Naive B cell (primary cell): ENCODE results near the gene SRGAP3. TPM values are rescaled to one million over a fixed set of nuclear protein-coding genes. Genes with fewer than 3 reads are reported as not detected.
A peak's percentile ranks its signal among the peaks of the same experiment; 100 is the strongest.

Experiments
- ATAC-seq, 2 donors: fragments of 150-1000 bp; cut with Tn5 transposase; 2 replicates each; pipeline ENCODE4 v1.10.0; 2021; ENCODE audit warnings: low read depth in 2 of 2, mild to moderate bottlenecking in 2 of 2, moderate library complexity in 2 of 2
- DNase-seq: peaks from one replicate; pipeline ENCODE4 v3.0.0; 2022
- H3K27ac Mint-ChIP-seq, 6 donors: one replicate each; pipeline ENCODE4 v1.8.0; 2020 to 2022; ENCODE audit warnings: mild to moderate bottlenecking in 6 of 6, mixed read lengths in 6 of 6, moderate library complexity in 5 of 6, inconsistent platforms in 2 of 6
- H3K27me3 Mint-ChIP-seq, 3 donors: one replicate each; pipeline ENCODE4 v1.8.0; 2021 to 2022; ENCODE audit warnings: mixed read lengths in 3 of 3, mild to moderate bottlenecking in 1 of 3
- H3K36me3 Mint-ChIP-seq, 2 donors: one replicate each; pipeline ENCODE4 v1.8.0; 2020 to 2022; ENCODE audit warnings: mixed read lengths in 2 of 2, inconsistent platforms in 1 of 2, mild to moderate bottlenecking in 1 of 2
- H3K4me1 Mint-ChIP-seq, 3 donors: one replicate each; pipeline ENCODE4 v1.8.0; 2020 to 2022; ENCODE audit warnings: mixed read lengths in 3 of 3, inconsistent platforms in 1 of 3, mild to moderate bottlenecking in 1 of 3, moderate library complexity in 1 of 3
- H3K4me3 Mint-ChIP-seq, 8 donors: one replicate each; pipeline ENCODE4 v1.8.0; 2020 to 2022; ENCODE audit warnings: mild to moderate bottlenecking in 8 of 8, mixed read lengths in 8 of 8, moderate library complexity in 8 of 8, inconsistent platforms in 2 of 8
- H3K9me3 Mint-ChIP-seq, 7 donors: one replicate each; pipeline ENCODE4 v1.8.0; 2020 to 2022; ENCODE audit warnings: mixed read lengths in 7 of 7, mild to moderate bottlenecking in 5 of 7, inconsistent platforms in 2 of 7, moderate library complexity in 1 of 7
- polyA plus RNA-seq, 6 donors: library from polyadenylated mRNA; unstranded; fragments of 300-500 nt; fragmentation: Illumina TruSeq; gene quantifications; one replicate each; pipeline ENCODE4 v1.2.3, GENCODE V29; 2021; ENCODE audit warnings: low read depth in 6 of 6

SRGAP3 gene
- polyA plus RNA-seq, 6 donors from 2014 or later = 0.36 to 2.4 (median 0.87) TPM; not detected in 1

- Mint-ChIP-seq H3K9me3 (peaks cover 0 to 4% (median 0%) of the 10 kb centered on the region in 7 donors), H3K4me3 (no peak overlapping the region), H3K36me3 (no peaks in the 10 kb centered on the region), H3K27ac (no peak overlapping the region), H3K27me3 (peaks cover 0 to under 1% (median 0%) of the 10 kb centered on the region in 3 donors), H3K4me1 (no peaks in the 10 kb centered on the region)
- no peak for ATAC-seq
- DNase-seq = no peak
Observed at GRCh38 chr3:9230596-9230995, 18.9 kb downstream of the SRGAP3 start.

- DNase-seq (no peak), ATAC-seq (no peak)
- no peaks in the 10 kb centered on the region for H3K36me3 Mint-ChIP-seq
- no peaks in the 10 kb centered on the region for H3K27me3 Mint-ChIP-seq
- H3K9me3 Mint-ChIP-seq = peaks cover 0 to 4% (median 0%) of the 10 kb centered on the region in 7 donors
- H3K27ac Mint-ChIP-seq = no peak overlapping the region
- H3K4me3 Mint-ChIP-seq = no peak overlapping the region
- no peaks in the 10 kb centered on the region for H3K4me1 Mint-ChIP-seq
Observed at GRCh38 chr3:9229879-9230278, 19.6 kb downstream of the SRGAP3 start.

- H3K36me3 Mint-ChIP-seq = no peaks in the 10 kb centered on the region
- H3K4me1 Mint-ChIP-seq = no peaks in the 10 kb centered on the region
- ATAC-seq = no peak
- DNase-seq = no peak
- H3K27me3 Mint-ChIP-seq = no peaks in the 10 kb centered on the region
- H3K4me3 Mint-ChIP-seq = no peak overlapping the region
- H3K27ac Mint-ChIP-seq = no peak overlapping the region
- no peaks in the 10 kb centered on the region for H3K9me3 Mint-ChIP-seq
Observed at GRCh38 chr3:9229325-9229724, 20.1 kb downstream of the SRGAP3 start.

GRCh38 chr3:9226326-9226725 lies 23.1 kb downstream of the SRGAP3 start:
- no peak overlapping the region for H3K27ac Mint-ChIP-seq
- no peak overlapping the region for H3K4me3 Mint-ChIP-seq
- H3K27me3 Mint-ChIP-seq = no peaks in the 10 kb centered on the region
- H3K36me3 Mint-ChIP-seq = no peaks in the 10 kb centered on the region
- no peaks in the 10 kb centered on the region for H3K4me1 Mint-ChIP-seq
- no peak for DNase-seq
- peaks cover 0 to 2% (median 0%) of the 10 kb centered on the region in 7 donors for H3K9me3 Mint-ChIP-seq
- no peak for ATAC-seq

GRCh38 chr3:9225268-9225667 lies 24.2 kb downstream of the SRGAP3 start:
- Mint-ChIP-seq H3K36me3 (no peaks in the 10 kb centered on the region), H3K9me3 (peaks cover 0 to 2% (median 0%) of the 10 kb centered on the region in 7 donors), H3K27ac (no peak overlapping the region), H3K4me3 (no peak overlapping the region), H3K4me1 (no peaks in the 10 kb centered on the region), H3K27me3 (no peaks in the 10 kb centered on the region)
- ATAC-seq (no peak), DNase-seq (no peak)

GRCh38 chr3:9224490-9224889 lies 25.0 kb downstream of the SRGAP3 start:
- ATAC-seq (no peak), DNase-seq (no peak)
- Mint-ChIP-seq H3K36me3 (no peaks in the 10 kb centered on the region), H3K4me3 (no peak overlapping the region), H3K27ac (no peak overlapping the region), H3K27me3 (no peaks in the 10 kb centered on the region), H3K4me1 (no peaks in the 10 kb centered on the region), H3K9me3 (peaks cover 0 to 2% (median 0%) of the 10 kb centered on the region in 7 donors)

GRCh38 chr3:9223672-9224071 lies 25.8 kb downstream of the SRGAP3 start:
- Mint-ChIP-seq H3K4me1 (no peaks in the 10 kb centered on the region), H3K27ac (no peak overlapping the region), H3K9me3 (peaks cover 0 to 2% (median 0%) of the 10 kb centered on the region in 7 donors), H3K4me3 (no peak overlapping the region), H3K27me3 (no peaks in the 10 kb centered on the region), H3K36me3 (no peaks in the 10 kb centered on the region)
- DNase-seq (no peak), ATAC-seq (no peak)

- DNase-seq (no peak), ATAC-seq (no peak)
- H3K27ac Mint-ChIP-seq = no peak overlapping the region
- H3K9me3 Mint-ChIP-seq = peaks cover 0 to 2% (median 0%) of the 10 kb centered on the region in 7 donors
- no peaks in the 10 kb centered on the region for H3K36me3 Mint-ChIP-seq
- no peak overlapping the region for H3K4me3 Mint-ChIP-seq
- no peaks in the 10 kb centered on the region for H3K27me3 Mint-ChIP-seq
- H3K4me1 Mint-ChIP-seq = no peaks in the 10 kb centered on the region
Observed at GRCh38 chr3:9222956-9223639, 26.3 kb downstream of the SRGAP3 start.

GRCh38 chr3:9222049-9222448 lies 27.4 kb downstream of the SRGAP3 start:
- no peaks in the 10 kb centered on the region for H3K27me3 Mint-ChIP-seq
- DNase-seq = no peak
- H3K4me3 Mint-ChIP-seq = peak overlapping the region in 1 of 8 donors; percentile 17
- ATAC-seq = no peak
- no peaks in the 10 kb centered on the region for H3K4me1 Mint-ChIP-seq
- H3K36me3 Mint-ChIP-seq = no peaks in the 10 kb centered on the region
- H3K9me3 Mint-ChIP-seq = peaks cover 0 to 2% (median 0%) of the 10 kb centered on the region in 7 donors
- H3K27ac Mint-ChIP-seq = no peak overlapping the region

- H3K27me3 Mint-ChIP-seq = no peaks in the 10 kb centered on the region
Observed at GRCh38 chr3:9218514-9218846, 31.0 kb downstream of the SRGAP3 start.

GRCh38 chr3:9217784-9218513 lies 31.5 kb downstream of the SRGAP3 start:
- Mint-ChIP-seq H3K36me3 (no peaks in the 10 kb centered on the region), H3K9me3 (peaks cover 0 to 2% (median 0%) of the 10 kb centered on the region in 7 donors), H3K4me1 (no peaks in the 10 kb centered on the region), H3K4me3 (no peak overlapping the region), H3K27ac (no peak overlapping the region), H3K27me3 (no peaks in the 10 kb centered on the region)
- no peak for ATAC-seq
- no peak for DNase-seq

More at GRCh38 chr3:9218514-9218846, 31.0 kb downstream of the SRGAP3 start:
- ATAC-seq (no peak), DNase-seq (no peak)
- no peaks in the 10 kb centered on the region for H3K36me3 Mint-ChIP-seq
- no peak overlapping the region for H3K27ac Mint-ChIP-seq
- H3K4me3 Mint-ChIP-seq = no peak overlapping the region
- peaks cover 0 to 2% (median 0%) of the 10 kb centered on the region in 7 donors for H3K9me3 Mint-ChIP-seq
- no peaks in the 10 kb centered on the region for H3K4me1 Mint-ChIP-seq

GRCh38 chr3:9216736-9217135 lies 32.7 kb downstream of the SRGAP3 start:
- no peaks in the 10 kb centered on the region for H3K4me1 Mint-ChIP-seq

GRCh38 chr3:9214599-9214998 lies 34.8 kb downstream of the SRGAP3 start:
- Mint-ChIP-seq H3K36me3 (no peaks in the 10 kb centered on the region), H3K4me1 (no peaks in the 10 kb centered on the region), H3K4me3 (no peak overlapping the region), H3K27me3 (no peaks in the 10 kb centered on the region), H3K9me3 (no peaks in the 10 kb centered on the region), H3K27ac (no peak overlapping the region)
- DNase-seq (no peak), ATAC-seq (no peak)

More at GRCh38 chr3:9216736-9217135, 32.7 kb downstream of the SRGAP3 start:
- Mint-ChIP-seq H3K9me3 (peaks cover 0 to 2% (median 0%) of the 10 kb centered on the region in 7 donors), H3K4me3 (no peak overlapping the region), H3K36me3 (no peaks in the 10 kb centered on the region), H3K27me3 (no peaks in the 10 kb centered on the region), H3K27ac (no peak overlapping the region)
- DNase-seq = no peak
- no peak for ATAC-seq

GRCh38 chr3:9214185-9214584 lies 35.3 kb downstream of the SRGAP3 start:
- DNase-seq (no peak), ATAC-seq (no peak)
- H3K27ac Mint-ChIP-seq = no peak overlapping the region
- H3K36me3 Mint-ChIP-seq = no peaks in the 10 kb centered on the region
- no peaks in the 10 kb centered on the region for H3K9me3 Mint-ChIP-seq
- no peak overlapping the region for H3K4me3 Mint-ChIP-seq
- no peaks in the 10 kb centered on the region for H3K27me3 Mint-ChIP-seq
- H3K4me1 Mint-ChIP-seq = no peaks in the 10 kb centered on the region
